HG03342 (cell line): Measurements from ENCODE around the gene ABCB9.
"Not testable (repeated sequence)": the region's sequence is repeated elsewhere in the genome, so short reads cannot be mapped to it uniquely, and the experiment has no call there.

ENCODE experiments used
- ATAC-seq: cut with Tn5 transposase; IDR thresholded peaks from one replicate; pipeline ENCODE4 v1.9.1; 2021; ENCODE audit warnings: mild to moderate bottlenecking, moderate library complexity; ENCODE audit not compliant: unreplicated experiment

ABCB9 gene

DNA sequence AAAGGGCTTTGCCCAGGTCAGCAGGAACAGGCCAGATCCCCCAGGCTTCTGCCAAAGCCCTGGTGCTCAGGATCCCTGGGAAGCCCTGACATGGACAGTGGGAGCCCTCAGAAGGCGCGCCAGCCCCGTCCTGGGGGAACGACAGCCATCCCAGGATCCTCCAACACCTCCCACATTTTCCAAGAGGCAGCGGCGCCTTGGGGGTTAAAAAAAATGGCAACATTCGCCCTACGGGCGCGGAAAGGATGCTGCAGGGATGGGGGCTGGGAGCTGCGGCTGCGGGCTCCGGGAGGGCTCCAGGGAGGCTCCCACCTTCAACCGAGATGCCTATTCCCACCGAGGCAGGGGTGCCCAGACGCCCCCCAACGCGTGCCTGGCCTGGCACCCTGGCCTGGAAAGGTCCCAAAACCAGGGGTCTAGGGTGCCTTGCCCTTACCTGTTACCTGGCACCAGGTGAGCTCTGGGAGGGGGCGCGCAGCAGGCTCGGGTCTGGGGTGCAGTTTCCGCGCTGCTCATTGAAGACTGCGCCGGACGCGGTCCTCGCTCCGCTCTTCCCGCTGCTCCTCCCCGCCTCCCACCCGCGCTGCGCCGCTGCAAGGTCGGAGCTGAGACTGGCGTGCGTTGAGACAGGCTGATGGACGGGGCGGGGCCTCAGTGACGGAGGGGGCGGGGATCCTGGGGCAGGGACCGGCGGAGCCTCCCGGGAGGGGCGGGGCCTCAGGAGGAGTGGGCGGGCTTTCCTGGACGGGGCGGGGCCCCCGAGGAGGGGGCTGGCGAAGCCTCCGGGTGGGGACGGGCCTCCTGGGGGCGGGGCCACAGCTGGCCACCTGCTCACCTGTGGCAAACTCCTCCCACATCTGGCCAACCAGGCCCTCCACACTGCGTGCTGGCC, at the start of gene ABCB9:
Gene ABCB9 (minus strand): TSS at position 613 of the 892 bp plus-strand sequence. CDS start 6,228 bp downstream, outside the sequence.
- ATAC-seq, result peak; percentile 81

DNA sequence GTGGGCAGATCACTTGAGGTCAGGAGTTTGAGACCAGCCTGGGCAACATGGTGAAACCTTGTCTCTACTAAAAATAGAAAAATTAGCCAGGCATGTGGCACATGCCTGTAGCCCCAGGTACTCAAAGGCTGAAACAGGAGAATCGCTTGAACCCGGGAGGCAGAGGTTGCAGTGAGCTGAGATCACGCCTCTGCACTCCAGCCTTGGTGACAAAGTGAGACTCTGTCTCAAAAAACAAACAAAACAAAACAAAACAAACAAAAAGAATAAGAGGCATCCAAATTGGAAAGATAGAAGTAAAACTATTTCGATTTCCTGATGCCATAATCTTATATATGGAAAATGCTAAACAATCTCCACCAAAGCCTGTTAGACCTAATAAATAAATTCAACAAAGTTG, 48.2 kb upstream of the ABCB9 start:
- ATAC-seq, result not testable (repeated sequence)

DNA sequence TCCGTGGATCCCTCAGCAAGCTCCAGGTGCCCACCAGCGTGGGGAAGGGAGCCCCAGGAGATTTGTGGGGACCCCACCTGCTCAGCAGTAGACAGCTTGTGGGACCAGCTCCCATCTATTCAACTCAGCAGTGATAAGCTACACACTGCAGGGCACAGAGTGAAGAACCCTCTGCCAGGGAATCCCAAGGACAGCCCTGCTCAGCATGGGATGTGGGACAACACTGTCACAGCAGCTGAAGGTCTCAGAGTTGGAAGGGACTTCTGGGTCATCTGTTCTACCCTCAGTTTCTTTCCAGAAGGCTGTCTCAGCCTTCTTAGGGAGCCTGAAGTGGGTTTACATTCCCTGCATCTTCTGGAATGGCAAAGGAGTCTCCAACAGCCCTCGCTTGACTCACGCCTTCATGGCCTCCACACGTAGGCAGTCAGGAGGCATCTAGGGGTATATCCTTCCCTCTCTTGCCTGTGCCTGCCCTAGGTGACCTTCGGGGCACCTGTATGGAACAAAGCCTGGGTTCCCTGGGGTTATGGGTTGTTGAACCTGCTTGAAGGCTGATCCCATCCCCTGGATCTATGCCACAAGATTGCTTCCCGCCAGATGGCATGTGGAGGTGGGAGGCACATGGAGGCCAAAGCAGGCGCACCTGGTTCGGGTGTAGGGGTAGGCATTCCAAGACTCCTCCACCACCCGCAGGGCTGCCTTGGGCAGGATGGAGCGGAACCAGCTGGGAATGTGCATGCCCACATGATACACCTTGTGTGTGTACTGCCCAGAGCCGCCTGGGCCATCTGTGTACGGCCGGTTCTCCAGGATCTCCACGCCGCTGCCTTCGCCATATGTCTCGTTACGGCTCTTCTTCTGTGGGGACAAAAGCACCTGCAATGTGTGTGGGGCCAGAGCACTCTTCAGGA, 47.2 kb upstream of the ABCB9 start:
- ATAC-seq, result no peak

DNA sequence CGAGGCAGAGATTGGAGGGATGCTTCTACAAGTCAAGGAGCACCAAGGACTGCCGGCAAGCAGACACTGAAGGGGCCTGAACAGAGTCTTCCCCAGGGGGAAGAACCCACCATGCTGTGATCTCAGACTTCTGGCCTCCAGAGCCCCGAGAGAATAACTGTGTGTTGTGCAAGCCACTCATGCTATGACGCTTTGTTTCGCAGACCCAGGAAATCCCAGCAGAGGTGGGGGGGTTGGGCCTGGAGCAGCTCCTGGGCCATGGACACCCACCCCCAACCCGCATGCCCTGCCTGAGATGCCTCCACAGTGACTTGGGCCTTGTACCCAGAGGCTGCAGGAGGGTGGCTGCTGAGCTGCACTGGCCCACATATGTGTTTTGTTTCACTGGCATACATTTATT, 45.4 kb upstream of the ABCB9 start:
- no peak for ATAC-seq

DNA sequence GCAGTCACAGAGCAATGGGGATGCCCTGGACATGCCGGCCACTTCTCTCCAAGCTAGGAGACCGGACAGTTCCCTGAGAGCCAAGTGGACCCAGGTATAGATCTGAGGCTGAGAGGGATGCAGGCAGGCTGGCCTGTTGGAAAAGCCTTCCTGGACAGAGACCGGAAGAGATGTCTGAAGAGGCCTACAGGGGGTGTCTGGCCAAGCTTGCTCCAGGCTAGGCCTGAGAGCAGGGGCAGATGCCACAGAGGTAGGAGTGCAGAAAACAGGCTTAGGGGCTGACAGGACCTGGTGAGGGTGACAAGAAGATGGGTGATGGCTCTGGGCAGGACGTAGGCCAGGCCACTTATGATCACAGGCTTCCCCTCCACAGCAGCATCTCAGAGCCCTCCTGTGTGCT, 44.4 kb upstream of the ABCB9 start:
- no peak for ATAC-seq

DNA sequence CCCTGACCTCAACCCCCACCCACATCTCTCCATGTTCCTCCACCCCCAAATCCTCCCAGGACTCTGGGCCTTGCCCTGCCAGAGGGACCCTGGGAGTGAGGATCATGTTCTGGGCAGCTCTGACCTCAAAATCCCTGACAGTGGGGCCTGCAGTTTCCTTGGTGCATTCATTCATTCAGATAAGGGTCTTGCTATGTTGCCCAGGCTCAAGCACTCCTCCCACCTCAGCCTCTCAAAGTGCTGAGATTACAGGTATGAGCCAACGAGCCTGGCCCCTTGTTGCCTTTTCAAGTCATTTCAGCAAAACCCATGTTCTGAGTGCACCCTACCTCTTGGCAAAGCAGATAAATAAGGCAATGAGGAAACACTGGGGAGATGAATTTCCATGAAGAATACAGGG, 43.8 kb upstream of the ABCB9 start:
- no peak for ATAC-seq

DNA sequence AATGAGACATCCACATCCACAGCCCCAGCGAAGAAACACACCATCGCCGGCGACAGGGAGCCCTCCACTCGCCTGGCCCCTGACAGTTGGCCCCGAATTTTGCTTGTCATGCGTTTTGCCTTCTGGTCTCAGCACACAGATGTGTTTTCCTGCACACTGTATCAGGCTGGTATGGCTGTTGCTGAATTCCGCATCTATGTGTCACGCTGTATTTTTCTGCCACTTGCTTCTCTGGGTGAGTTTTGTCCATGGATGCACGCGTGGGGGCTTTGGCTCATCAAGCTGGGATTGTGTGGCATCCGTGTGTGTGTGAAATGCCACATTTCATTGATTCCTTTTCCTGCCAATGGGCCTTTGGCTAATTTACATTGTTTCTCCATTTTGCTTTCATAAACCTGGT, 40.7 kb upstream of the ABCB9 start:
- no peak for ATAC-seq

DNA sequence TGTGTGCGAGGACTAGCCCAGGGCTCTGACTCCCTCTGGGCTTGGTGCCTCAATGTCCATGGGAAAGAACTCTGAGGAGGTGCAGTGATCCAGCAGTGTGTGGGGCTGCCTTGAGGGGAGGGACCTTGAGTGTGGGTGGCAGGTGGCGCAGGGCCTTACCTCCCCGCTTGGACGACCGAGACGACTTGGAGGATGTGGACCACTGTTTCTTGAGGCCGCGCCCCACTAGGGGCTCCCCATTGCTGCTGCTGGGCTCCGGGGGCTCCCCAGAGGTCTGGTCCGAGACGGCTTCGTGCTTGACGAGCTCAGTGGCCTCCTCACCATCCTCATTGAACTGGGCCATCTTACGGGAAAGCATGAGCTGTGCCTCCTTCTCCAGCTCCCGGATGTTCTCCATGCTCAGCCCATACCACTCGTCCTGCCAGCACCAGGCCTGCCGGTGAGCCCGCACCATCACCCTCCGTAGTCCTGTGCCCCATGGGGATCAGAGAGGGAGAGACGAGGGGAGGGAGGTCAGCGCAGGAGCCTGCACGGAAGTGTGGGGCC, 38.9 kb upstream of the ABCB9 start:
- no peak for ATAC-seq

DNA sequence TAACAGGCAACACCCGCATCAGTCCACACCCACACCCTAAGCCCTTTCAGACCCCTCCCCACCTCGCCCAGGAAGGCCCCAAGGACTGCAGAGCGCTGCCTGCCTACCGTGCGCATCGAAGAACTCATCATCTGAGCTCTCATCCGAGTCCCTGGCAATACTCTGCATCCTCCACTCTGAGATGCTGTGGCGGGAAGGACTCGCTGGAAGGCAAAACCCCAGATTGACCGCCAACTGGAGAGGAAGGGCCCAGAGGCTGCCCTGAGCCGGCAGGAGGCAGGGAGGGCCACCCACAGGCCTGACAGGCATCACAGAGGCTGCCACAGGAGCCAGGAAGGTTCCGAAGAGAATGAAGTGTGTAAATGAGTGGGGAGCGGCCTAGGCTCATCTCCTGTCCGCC, 38.0 kb upstream of the ABCB9 start:
- no peak for ATAC-seq

DNA sequence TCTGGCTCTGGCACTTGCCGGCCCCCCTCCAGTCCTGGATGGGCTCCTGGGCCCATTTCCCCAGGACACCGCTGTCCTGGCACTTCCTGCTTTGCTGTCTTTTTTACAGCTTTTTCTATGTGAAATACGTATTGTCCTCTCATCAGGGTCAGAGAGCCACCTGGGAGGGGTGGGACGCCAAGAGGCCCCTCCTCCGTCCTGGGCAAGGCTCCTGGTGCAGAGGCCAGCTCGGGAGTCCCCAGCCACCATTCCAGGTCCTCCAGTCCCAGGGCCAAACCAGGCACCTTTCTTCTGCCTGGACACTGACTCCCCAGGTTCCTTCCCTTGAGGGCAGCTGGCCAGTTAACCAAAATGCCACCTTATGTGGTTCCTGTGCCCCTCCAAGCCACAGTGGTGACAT, 37.0 kb upstream of the ABCB9 start:
- no peak for ATAC-seq

DNA sequence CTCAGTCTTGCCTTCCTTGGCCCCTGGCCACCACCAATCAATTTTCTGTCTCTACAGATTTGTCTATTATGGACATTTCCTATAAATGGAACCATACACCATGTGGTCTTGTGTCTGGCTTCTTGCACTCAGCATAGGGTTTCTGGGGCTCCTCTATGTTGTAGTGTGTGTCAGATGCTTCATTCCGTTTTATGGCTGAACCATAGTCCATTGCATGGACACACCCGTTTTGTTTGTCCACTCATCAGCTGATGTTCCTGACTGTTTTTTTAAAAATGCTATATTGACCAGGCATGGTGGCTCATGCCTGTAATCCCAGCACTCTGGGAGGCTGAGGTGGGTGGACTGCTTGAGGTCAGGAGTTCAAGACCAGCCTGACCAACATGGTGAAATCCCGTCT, 35.2 kb upstream of the ABCB9 start:
- no peak for ATAC-seq

DNA sequence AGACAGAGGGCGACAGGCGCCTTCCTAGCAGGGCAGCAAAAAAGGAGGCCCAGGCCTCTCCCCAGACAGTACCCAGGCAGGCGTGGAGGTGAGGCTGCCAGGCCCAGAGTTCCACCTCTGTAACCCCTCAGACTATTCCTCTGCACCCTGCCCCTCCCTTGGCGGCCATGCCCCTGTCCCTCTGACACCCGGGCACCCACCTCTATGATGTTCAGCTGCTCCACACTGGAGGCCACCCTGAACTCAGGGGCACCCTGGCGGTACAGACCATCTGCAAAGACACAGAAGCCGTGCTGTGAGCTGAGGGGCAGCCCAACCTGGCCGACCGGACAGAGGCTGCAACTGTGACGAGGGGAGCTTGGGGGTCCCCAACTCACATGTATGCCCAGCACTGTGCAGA, 34.3 kb upstream of the ABCB9 start:
- no peak for ATAC-seq

DNA sequence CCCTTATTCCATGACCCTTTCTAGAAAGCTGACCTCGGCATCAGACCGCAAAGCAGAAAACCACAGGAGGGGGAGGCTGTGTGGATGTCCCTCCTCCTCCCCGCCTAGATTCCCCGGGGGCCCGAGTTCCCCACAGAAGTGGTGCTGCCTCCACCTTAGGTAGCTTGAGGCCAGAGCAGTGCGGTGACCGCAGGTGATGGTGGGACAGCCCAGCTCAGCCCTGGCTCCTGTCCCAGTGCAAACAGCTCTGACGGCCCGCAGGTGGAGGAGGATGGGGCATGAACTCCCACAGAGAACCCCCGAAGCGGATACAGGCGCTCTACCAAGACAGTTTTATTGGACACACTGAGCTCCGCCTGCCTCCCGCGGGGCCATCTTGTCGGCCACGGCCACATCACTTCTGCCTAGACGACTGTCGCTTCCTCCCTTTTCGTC, 33.7 kb upstream of the ABCB9 start:
- ATAC-seq, result no peak

DNA sequence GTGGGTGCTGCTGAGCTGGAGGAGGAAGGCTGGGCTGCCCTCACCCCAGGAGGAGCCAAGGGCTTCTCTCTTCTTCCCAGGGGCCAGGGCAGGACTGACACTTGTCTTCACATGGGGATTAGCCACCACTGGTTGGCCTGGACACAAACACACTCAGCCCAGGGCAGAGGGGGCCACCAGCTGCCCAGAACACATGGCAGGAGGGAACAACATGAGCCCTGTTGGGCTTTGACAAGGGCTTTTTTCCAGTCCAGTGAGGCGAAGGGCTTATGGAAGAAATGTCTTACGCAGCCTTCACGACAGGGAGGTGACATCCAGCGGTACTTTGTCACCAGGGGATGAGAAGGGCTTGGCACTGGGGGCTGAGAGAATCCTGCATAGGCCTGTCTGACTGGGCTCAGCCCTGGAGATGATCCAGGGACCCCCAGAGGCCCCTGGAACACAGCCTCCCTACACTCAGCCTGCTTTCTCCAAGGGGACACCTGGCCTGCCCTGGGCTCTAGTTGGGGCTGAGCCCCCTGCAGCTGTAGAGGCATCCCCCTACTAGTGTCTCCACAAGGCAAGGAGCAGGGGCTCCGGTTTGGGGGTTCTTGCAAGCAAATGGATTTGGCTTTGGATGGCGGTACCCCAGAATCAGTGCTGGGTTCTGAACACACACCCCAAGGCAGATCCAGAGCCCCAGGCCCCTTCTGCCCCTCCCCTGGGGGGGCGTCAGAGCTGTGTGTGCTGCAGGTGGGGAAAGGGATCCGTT, 33.1 kb upstream of the ABCB9 start:
- ATAC-seq, result no peak

DNA sequence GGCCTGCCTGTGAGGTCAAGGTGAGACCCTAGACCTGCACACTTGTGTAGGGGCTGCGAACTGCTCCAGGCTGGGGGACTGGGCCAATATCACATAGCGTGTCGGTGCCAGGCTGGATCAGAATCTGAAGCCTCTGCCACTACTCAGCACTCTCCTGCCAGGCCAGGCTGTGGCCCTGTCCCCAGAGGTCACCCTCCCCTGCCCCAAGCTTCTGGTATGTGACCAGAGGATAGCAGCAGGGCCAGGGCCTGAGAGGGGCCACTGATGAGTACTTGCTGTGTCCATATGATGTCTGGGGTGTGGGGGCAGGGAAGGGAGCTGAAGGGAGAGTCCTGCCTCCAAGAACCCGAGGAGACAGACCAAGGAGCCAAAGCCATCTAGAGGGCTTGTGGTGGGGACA, 32.1 kb upstream of the ABCB9 start:
- ATAC-seq, result no peak

DNA sequence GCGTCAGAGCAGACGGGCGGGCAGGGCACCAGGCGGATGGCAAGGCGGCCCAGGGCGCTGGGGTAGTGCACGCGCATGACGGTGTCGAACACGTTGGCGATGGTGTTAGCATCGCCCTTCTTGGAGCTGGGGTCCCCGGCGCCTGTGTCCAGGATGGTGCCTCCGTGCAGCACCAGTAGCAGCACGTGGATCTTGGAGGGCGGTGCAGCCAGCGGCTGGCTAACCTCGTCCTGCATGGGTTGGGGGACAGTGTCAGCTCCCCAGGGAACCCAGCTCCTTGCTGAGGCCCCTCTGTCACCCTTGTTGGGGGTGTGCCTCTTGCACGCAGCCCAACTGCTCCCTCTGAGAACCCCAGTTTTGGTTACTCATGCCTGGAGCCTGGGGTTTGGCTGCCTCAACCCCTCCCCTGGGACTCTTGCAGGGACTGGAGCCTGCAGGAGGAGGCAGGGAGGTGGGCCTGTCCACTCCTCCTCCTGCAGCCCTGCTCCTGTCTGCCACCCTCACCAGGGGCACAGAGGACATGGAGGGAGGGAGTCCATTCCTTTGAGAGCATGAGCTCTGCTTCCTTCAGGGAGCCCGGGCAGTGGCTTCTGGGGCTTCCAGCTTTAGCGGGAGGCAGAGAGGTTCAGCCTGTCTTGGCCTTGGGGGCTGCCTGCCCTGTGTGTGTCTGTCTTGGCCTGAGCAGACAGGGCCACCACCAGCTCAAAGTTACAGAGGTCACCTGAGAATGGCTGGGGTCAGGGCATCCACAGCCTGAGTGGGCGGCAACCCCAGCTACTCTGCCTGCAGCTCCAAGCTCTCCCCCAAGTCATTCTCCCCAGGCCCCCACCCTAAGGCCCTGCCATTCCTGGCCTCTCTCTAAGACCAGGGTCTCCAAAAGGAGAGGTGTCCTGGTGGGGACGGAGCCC, 31.3 kb upstream of the ABCB9 start:
- no peak for ATAC-seq

DNA sequence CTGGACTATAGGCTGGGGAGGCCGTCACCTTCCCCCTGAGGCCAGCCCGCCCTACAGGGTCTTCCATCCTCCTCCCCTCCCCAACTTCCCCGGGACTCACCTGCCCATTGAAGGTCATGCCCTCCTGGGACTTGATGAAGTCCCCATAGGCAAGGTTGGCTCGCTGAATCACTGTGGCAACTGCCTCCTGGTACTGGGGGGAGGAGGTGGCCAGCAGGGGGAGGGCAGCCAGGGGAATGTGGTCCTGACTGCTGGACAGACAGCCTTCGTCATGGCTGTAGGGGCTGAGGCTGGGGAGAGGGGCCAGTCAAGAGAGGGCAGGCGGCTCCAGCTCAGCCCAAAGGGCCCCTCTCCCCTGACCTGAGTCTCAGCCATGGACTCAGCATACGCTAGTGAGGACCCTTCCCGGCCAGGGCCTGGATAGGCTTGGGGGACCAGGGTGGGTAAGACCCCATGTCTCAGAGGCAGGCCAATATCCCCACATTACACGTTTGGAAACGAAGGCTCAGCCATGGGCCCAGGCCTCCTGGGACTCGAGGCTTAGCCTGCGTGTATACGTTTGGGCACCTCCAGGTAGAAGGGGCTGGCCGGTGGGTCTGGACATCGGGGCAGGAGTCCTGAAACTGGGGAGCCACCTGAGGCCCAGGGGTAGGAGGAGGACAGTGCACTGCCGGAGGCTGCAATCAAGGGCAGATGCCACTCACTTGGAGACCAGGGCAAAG, 30.5 kb upstream of the ABCB9 start:
- ATAC-seq, result no peak

DNA sequence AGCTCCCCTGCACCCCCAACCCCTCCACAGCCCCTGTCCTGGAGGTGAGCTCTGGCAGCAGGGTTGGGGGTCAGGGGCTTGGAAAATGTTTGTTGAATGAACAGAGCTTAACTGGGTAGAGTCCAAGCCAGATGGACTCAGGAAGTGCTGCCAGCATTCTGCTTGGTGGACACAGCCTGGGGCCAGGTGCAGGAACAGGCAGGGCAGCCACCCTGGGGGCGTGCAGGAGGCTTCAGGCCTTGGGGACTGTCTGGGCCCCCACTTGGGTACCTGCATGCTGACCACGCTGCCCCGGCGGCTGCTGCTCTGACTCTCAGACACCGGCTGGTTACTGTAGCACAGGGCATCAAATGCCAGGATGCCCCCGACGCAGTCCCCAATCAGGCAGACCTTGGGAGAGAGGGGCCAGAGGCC, 29.9 kb upstream of the ABCB9 start:
- no peak for ATAC-seq
